Measurements from ENCODE around the gene MCUB. TPM values are rescaled to one million over a fixed set of nuclear protein-coding genes. Genes with fewer than 3 reads are reported as not detected.

The MCUB gene
- total and polyA plus RNA-seq, 9 of the 15 experiments (the other 6 are each of a cell fraction or from before 2014, with no cell fraction given), result 1.4 to 21.5 (median 5.4) TPM

- no peak overlapping the region for H2AFZ ChIP-seq (ENCODE audit: low read depth, low read length)
- H4K20me1 ChIP-seq (replicated peaks; ENCODE audit: control insufficient read depth, insufficient read depth, low read length), result no peaks in the 10 kb centered on the region
- no peak overlapping the region for H3K27ac ChIP-seq (ENCODE audit: extremely low read depth, low read depth, low read length)
- in situ Hi-C loops (cut with MboI), result no loop called here
- H3K4me2 ChIP-seq (ENCODE audit: insufficient read depth, low read length), result no peak overlapping the region
- no peak for FAIRE-seq
- ChIA-PET POLR2A (interaction anchor here (0.6 to 1.8 kb wide), 5 partner anchors 9 to 1266 kb away, joined by 3 to 6 read pairs (median 4); no protein-coding TSS in a partner anchor), CTCF (ENCODE audit: low intra/inter-chr PET ratio) (no interaction called here)
- no peaks in the 10 kb centered on the region for H3K36me3 ChIP-seq (ENCODE audit: control insufficient read depth, insufficient read depth, low read length)
- ATAC-seq, result no peak
- TF ChIP-seq CHCHD3 (CRISPR knock-in tag; IDR thresholded peaks at IDR 0.05), result no peak
- no peak for TF ChIP-seq ETS1 (conservative IDR thresholded peaks at IDR 0.05; ENCODE audit: control insufficient read depth, low read depth, low read length)
- TF ChIP-seq TAF9B (IDR thresholded peaks at IDR 0.05; ENCODE audit: partially characterized antibody), result no peak
- no peak for TF ChIP-seq RERE (CRISPR knock-in tag; IDR thresholded peaks at IDR 0.05; ENCODE audit: borderline replicate concordance)
- TF ChIP-seq SOX6 (IDR thresholded peaks at IDR 0.05), result no peak
- TF ChIP-seq ZNF696 (CRISPR knock-in tag; conservative IDR thresholded peaks at IDR 0.05), result no peak
- TF ChIP-seq TFAP4 (CRISPR knock-in tag; IDR thresholded peaks at IDR 0.05; ENCODE audit: borderline replicate concordance), result no peak
- TF ChIP-seq KHSRP (IDR thresholded peaks at IDR 0.05), result no peak
- no peak for DNase-seq (ENCODE audit: extremely low read depth in 1 of 4, low spot score in 3 of 4)
- H3K27me3 ChIP-seq (ENCODE audit: control insufficient read depth in 2 of 2, insufficient read depth in 2 of 2, low read length in 2 of 2), result peaks cover 0 to 4% of the 10 kb centered on the region in 2 experiments; a peak in 1 of 5 replicates
- H3K9me3 ChIP-seq (replicated peaks; ENCODE audit: control insufficient read depth, insufficient read depth, low read depth, low read length), result 0 out of 2 replicates have a peak, but pooled peaks cover 2% of the 10 kb centered on the region
- 50% methylated on average over 6 of the region's 6 CpGs for WGBS (ENCODE audit: insufficient coverage, low coverage, missing lambda C conversion rate)
- no peaks in the 10 kb centered on the region for H3K79me2 ChIP-seq (ENCODE audit: control insufficient read depth, insufficient read depth, low read length)
- H3K9me1 ChIP-seq (ENCODE audit: control insufficient read depth, insufficient read depth, low read length), result no peaks in the 10 kb centered on the region
- peaks cover 5 to 17% of the 10 kb centered on the region in 2 experiments; a peak in 4 of 5 replicates for H3K4me1 ChIP-seq (replicated peaks in 1 of 2; ENCODE audit: control insufficient read depth in 2 of 2, insufficient read depth in 2 of 2, low read length in 2 of 2)
- intact Hi-C loops (cut with micrococcal nuclease), result loop anchor here (10.0 kb wide), 1 partner anchor 252 kb away; the partner anchor contains the start of gene GAR1
- no TSS peak for BruUV-seq (replicated peaks)
- no peak overlapping the region for H3K4me3 ChIP-seq
- H3K9ac ChIP-seq (ENCODE audit: insufficient read depth in 1 of 2, low read depth in 2 of 2, low read length in 2 of 2), result no peak overlapping the region
Observed at GRCh38 chr4:109562457-109563239, 2.6 kb downstream of the MCUB start.
